Left lung (tissue), 10 donors: Measurements from ENCODE around the gene GJA3. TPM values are rescaled to one million over a fixed set of nuclear protein-coding genes. Genes with fewer than 3 reads are reported as not detected.
A peak's percentile ranks its signal among the peaks of the same experiment; 100 is the strongest.

Experiments used
- ATAC-seq: fragments of 200-7000 bp; cut with Tn5 transposase; one replicate; pipeline ENCODE4 v1.9.1; 2020; ENCODE audit warnings: moderate library complexity
- DNase-seq, 4 donors: peaks; one replicate each; pipeline ENCODE4 v3.0.0-alpha.2; 2013 to 2020
- H3K27ac ChIP-seq, 2 donors: fragments of 200-600 bp; sonication (generic) in 1 of 2; one replicate each; pipeline versions ENCODE4 v1.5.0 to v1.8.0; 2020 to 2021
- H3K27me3 ChIP-seq, 2 donors: fragments of 200-600 bp; sonication (generic) in 1 of 2; one replicate each; pipeline versions ENCODE4 v1.5.0 to v1.8.0; 2020 to 2021
- H3K36me3 ChIP-seq, 2 donors: fragments of 200-600 bp; sonication (generic) in 1 of 2; one replicate each; pipeline versions ENCODE4 v1.5.0 to v1.8.0; 2020 to 2021
- H3K4me1 ChIP-seq, 2 donors: fragments of 200-600 bp; one replicate each; pipeline ENCODE4 v1.8.0; 2021
- H3K4me3 ChIP-seq, 2 donors: fragments of 200-600 bp; sonication (generic) in 1 of 2; one replicate each; pipeline versions ENCODE4 v1.5.0 to v1.8.0; 2020 to 2021; ENCODE audit warnings: mild to moderate bottlenecking in 1 of 2
- H3K9me3 ChIP-seq, 2 donors: fragments of 200-600 bp; sonication (generic) in 1 of 2; one replicate each; pipeline versions ENCODE4 v1.5.0 to v1.8.0; 2020 to 2021
- intact Hi-C, 2 donors: fragments of 100-400 bp; cut with DNase I; formaldehyde crosslinking; loops; one replicate each; pipeline versions ENCODE4 v1.11.2 to v1.14.2; 2022
- polyA plus RNA-seq, 6 donors: library from polyadenylated mRNA; unstranded; fragments of 120-200 nt; gene quantifications; one replicate each; pipeline ENCODE4 v1.2.1, GENCODE V29; 2013; ENCODE audit not compliant: insufficient read length in 6 of 6
- total RNA-seq, 2 donors: library from RNA; stranded (reverse); fragmentation: NEBNext Ultra II Directional; extraction: Animal tissue kit (Norgen Biotek cat#: 25700); gene quantifications; one replicate each; pipeline ENCODE4 v1.2.1, GENCODE V29; 2021
- TF ChIP-seq, protein P1 (sequence below), 2 donors: fragments of 200-600 bp; sonication (generic) in 1 of 2; IDR thresholded peaks; one replicate each; pipeline versions ENCODE4 v1.5.0 to v1.8.0; 2021; ENCODE audit warnings: antibody characterized with exemption in 2 of 2
- donor health status: DM: no; HTN: yes; CAD: no.
- donor health status: DM: no; HTN: no; CAD: no.

Gene GJA3
- total and polyA plus RNA-seq, 8 donors: 0.06 to 0.31 (median 0.11) TPM

DNA sequence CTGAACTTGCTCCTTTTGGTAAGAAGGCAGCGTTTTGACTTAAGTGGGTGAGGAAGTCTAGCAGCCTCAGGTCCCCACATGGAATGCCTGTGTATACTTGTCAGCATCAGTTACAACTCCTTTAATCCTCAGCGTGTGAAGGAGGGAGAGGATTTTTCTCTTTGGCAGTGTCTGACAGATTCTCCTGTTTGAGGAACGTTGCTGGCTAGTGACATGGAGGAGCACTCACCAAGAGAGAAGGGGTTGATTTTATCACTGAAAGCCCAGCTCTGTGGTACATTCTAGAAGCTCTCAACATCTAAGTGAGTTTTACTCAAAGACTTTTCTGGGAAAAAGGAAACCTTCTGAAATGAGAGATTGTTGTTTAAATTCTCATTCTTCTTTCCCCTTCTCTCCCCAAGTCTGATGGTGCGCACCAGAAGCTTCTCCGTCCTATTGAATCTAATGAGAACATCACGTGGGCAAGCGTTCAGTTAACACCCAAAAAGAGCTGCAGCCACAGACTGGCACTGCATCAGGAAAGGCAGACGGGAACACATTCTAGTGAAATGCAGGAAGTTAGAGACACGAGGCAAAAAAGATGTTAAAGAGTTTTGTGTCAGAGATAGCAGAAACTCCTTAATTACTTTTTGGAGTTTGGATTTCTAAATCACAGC, 58.2 kb downstream of the GJA3 start:
- H3K4me1 ChIP-seq: no peaks in the 10 kb centered on the region
- intact Hi-C loops: no loop called here
- no peak overlapping the region for H3K27ac ChIP-seq
- ATAC-seq (no peak), DNase-seq (no peak)
- TF ChIP-seq, protein P1, sequence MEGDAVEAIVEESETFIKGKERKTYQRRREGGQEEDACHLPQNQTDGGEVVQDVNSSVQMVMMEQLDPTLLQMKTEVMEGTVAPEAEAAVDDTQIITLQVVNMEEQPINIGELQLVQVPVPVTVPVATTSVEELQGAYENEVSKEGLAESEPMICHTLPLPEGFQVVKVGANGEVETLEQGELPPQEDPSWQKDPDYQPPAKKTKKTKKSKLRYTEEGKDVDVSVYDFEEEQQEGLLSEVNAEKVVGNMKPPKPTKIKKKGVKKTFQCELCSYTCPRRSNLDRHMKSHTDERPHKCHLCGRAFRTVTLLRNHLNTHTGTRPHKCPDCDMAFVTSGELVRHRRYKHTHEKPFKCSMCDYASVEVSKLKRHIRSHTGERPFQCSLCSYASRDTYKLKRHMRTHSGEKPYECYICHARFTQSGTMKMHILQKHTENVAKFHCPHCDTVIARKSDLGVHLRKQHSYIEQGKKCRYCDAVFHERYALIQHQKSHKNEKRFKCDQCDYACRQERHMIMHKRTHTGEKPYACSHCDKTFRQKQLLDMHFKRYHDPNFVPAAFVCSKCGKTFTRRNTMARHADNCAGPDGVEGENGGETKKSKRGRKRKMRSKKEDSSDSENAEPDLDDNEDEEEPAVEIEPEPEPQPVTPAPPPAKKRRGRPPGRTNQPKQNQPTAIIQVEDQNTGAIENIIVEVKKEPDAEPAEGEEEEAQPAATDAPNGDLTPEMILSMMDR (IDR thresholded peaks at IDR 0.05): no peak
- no peaks in the 10 kb centered on the region for H3K36me3 ChIP-seq
- no peak overlapping the region for H3K4me3 ChIP-seq
- H3K27me3 ChIP-seq: peaks cover 3 to 56% of the 10 kb centered on the region in 2 donors
- H3K9me3 ChIP-seq: no peaks in the 10 kb centered on the region

DNA sequence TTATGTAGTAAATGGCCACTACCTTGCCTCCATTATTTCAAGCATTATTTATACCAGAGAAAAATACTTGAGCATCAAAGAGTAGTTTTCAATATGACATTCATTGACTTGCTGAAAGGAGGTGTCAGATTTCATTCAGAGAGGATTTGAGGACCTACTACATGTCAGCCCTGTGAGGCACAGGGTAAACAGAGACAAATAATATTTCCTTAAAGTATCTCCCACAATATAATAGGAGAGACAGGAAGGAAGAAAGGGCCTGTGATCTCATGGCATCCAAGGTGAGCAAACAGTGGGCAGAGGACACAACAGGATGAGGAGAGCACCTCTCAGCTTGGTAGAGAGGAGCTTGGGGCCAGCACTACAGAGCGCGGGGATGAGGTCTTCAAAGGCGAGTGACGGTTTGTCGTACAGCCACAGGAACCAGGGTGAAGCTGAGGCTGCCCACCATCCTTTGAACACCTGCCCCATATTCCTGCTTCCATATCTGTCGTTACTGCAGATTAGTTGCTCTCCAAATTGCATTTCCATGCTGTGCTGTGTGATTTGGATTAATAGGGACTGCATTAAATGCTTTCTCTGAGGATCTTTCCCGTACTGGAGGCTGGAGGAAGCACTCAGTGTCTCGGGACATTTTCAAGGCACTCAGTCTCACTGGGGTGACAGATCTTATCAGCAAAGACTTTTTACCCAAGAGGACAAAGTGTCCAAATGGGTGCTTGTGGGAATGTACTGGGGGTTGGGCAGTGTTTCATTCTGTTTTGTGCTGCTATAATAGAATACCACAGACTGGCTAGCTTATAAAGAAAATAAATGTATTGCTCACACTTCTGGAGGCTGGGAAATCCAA, 59.2 kb downstream of the GJA3 start:
- no peak for DNase-seq
- Histone ChIP-seq H3K27me3 (peaks cover 3 to 60% of the 10 kb centered on the region in 2 donors), H3K27ac (no peak overlapping the region), H3K36me3 (no peaks in the 10 kb centered on the region), H3K4me1 (no peaks in the 10 kb centered on the region), H3K4me3 (no peak overlapping the region), H3K9me3 (no peaks in the 10 kb centered on the region)
- peak; percentile 55 for ATAC-seq
- TF ChIP-seq, protein P1 (IDR thresholded peaks at IDR 0.05): no peak
- intact Hi-C loops: no loop called here

DNA sequence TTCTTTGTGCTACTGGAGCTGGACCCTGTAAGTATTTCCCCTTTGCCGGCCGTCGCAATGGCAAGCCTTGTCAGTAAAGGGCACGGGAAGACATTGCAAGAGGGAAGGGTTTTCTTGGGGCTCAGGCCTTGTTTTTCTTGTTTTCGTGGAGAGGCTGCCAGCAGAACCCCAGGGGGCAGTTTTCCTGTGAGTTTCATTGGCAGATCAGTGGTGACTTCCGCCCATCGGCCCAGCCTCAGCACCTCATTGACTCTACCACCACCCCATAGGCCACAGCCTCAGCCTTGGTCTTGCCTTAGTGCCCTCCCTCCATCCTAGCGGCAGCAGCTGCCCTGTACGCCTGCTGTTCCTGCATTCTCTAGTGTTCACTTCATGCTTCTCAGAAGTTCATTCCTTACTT, 61.5 kb downstream of the GJA3 start:
- Histone ChIP-seq H3K27ac (no peak overlapping the region), H3K27me3 (peaks cover 3 to 72% of the 10 kb centered on the region in 2 donors), H3K4me1 (no peaks in the 10 kb centered on the region), H3K4me3 (no peak overlapping the region), H3K36me3 (no peaks in the 10 kb centered on the region), H3K9me3 (no peaks in the 10 kb centered on the region)
- intact Hi-C loops: no loop called here
- DNase-seq (no peak), ATAC-seq (no peak)
- TF ChIP-seq, protein P1 (IDR thresholded peaks at IDR 0.05): no peak

DNA sequence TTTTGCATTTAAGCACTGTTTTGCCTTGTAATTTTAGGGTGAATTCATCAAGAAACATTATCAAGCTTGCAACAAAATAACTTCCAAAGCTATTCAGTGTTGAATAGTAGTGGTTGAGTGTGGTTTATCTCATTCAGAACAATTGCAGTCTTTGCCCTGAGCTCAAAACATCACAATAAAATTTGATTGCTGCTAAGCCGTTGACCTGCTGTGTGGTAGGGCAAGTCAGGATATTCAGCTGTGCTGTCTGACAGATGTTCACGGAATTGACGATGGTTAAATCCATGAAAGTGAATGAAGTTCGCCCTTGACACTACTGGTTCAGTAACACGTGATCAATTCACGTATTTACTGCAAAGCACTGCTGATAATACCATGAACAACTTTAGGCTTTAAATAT, 66.9 kb downstream of the GJA3 start:
- no peak for DNase-seq
- Histone ChIP-seq H3K27me3 (peaks cover 3 to 32% of the 10 kb centered on the region in 2 donors), H3K4me3 (no peak overlapping the region), H3K4me1 (no peaks in the 10 kb centered on the region), H3K9me3 (no peaks in the 10 kb centered on the region), H3K36me3 (no peaks in the 10 kb centered on the region), H3K27ac (no peak overlapping the region)
- ATAC-seq: no peak
- TF ChIP-seq, protein P1 (IDR thresholded peaks at IDR 0.05): no peak
- intact Hi-C loops: no loop called here

DNA sequence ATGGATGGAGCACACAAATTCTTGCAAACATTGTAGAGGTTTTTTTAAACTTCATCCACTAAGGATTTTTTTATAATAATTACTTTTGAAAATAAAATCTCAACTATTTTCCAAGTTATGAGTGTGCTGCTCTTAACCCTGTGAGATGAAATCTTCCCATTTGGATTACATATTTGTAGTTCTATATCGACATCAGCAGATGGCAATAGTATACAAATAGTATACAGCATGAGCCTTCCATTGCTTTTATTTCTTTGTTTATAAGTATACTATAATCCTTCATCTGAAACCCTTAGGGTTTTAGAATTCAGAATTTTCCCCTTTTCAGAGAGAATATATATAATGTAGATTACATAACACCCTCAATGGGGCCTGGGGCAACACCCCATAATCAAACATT, 70.5 kb downstream of the GJA3 start:
- H3K27ac ChIP-seq: no peak overlapping the region
- intact Hi-C loops: no loop called here
- no peaks in the 10 kb centered on the region for H3K9me3 ChIP-seq
- TF ChIP-seq, protein P1 (IDR thresholded peaks at IDR 0.05): no peak
- H3K4me3 ChIP-seq: no peak overlapping the region
- H3K36me3 ChIP-seq: peaks cover 0 to 18% of the 10 kb centered on the region in 2 donors
- ATAC-seq (peak; percentile 62), DNase-seq (no peak)
- H3K27me3 ChIP-seq: peaks cover 0 to 4% of the 10 kb centered on the region in 2 donors
- H3K4me1 ChIP-seq: no peaks in the 10 kb centered on the region
